ENCODE measurements around the gene HDAC9.
"Not testable (repeated sequence)": the region's sequence is repeated elsewhere in the genome, so short reads cannot be mapped to it uniquely, and the experiment has no call there.

The HDAC9 gene

GRCh38 chr7:18736012-18736411 is 240.5 kb downstream of the HDAC9 start:
- not testable (repeated sequence) for DNase-seq

- no peak for DNase-seq
Observed at GRCh38 chr7:18740579-18740988, 245.0 kb downstream of the HDAC9 start.

- no peak for DNase-seq
Observed at GRCh38 chr7:18753972-18754610, 258.5 kb downstream of the HDAC9 start.

- no peak for DNase-seq
Observed at GRCh38 chr7:18754766-18755165, 259.2 kb downstream of the HDAC9 start.

DNA sequence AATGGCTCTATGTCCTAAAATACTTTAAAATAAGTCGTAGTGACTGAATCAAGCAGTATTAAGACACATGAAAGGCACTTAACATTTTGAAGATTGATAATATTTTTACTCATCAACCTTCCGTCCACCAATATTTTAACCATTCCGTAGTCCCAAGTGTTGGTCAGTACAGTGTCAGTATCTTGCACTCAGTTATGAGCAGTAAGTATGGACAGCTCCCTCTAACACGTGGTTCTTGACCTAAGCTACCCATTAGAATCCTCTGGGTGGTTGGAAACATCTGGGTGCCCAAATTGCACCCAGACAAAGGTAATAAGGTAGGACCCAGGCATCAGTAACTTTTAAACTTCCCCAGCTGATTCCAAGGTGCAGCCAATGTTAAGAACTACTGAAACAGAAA is 260.2 kb downstream of the HDAC9 start:
- DNase-seq, result no peak

GRCh38 chr7:18756378-18757050 is 261.0 kb downstream of the HDAC9 start:
- DNase-seq, result no peak

DNA sequence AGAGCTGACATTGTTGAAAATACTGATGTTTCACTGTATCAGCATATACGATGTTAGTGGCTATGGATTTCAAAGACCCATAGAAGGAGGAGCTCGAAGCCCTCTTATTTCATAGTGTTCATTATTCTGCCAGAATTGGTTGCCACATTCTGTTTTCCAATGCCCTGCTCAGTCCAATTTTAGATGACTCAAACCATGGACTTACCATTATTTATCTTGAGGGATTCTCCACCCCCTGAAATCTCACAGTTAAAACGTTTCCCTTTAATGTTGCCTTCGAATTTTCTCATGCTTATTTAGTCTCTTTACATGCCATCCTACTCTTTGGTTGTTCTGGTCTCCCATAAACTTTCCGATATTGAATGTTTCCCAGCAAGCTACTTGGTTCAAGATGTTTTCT is 264.5 kb downstream of the HDAC9 start:
- no peak for DNase-seq

GRCh38 chr7:18760631-18761445 is 265.3 kb downstream of the HDAC9 start:
- DNase-seq, result no peak

DNA sequence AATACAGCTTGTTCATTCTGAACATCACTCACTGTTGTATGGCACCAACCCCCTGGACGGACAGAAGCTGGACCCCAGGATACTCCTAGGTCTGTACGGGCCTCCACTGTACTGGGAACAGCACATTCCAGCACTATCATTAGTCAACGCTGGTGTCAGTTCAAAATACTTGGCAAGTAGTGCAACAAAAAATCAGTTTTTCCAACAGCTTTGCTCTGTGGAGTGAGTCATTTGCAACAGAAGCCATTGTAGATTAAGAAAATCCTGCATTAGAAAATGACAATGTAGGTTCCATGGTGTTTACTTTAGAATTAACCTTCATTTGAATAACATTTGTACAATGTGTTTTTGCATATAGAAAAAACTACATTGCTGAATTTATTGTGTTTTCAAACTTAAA is 266.6 kb downstream of the HDAC9 start:
- DNase-seq, result no peak

DNA sequence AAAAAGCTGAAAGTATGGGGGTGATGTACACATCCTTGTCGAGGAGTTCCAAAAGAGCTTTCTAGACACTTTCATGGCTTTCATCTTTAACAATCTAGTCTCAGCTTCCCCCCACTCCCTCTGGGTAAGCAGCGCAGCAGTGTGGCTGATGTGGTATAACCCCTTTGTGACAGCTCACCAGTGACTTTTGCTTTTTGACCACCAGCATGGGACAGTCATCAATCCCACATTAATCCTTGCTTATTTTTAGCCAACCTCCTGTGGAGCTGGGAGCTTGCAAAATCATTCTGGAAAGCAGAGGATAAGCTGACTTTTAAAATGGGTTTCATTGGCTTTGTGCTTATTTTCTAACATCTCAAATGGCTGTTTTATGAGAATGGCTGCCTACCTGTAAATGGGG is 272.7 kb downstream of the HDAC9 start:
- no peak for DNase-seq

DNA sequence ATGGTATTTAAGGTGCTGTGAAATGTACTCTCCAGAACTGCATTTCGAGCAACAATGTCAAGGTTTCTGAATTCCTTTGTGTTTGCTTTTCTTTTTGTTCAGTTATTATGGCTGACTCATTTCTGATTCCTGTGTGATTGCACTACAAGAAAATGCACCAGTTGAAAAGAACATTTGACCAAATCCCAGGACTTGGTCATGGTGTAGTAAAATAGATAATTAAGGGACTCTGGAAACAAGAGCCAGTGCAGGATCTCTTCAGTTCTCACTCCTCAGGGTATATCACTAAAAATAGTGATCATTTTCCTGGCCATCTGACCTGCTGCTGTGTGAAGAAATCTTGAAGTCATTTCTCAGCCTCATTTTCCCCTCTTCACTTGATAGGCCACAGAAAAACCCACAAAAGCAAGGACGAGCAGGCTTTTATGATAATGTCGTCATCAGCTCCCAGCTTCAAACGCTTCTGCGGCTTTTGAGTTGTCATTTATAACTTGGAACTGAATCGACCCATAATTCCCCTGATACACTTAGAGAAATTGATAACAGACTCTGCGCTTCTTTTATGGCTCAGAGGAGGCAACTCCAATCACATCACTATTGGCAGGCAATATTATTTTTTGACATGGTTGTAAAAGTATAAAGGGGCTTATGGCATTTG is 274.7 kb downstream of the HDAC9 start:
- DNase-seq, result no peak

DNA sequence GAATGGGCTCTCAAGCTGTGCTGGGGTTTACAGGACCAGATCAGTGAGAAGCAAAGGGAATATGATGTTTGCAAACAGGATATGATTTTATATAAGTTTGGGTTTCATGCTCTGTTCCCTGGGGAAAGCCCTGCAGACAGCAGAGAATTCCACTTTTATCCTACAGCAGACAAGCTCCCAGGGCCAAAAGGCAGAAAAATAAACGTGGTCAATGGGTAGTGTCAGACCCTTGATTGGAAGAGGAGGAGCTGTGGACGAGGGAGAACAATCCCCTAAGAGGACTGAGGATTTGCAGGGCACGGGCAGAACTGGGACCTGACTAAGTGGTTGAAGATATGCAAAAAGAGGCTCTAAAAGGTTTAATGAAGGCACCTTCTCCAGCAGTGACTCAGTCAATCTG is 275.3 kb downstream of the HDAC9 start:
- DNase-seq, result no peak

GRCh38 chr7:18771834-18772566 is 276.5 kb downstream of the HDAC9 start:
- DNase-seq, result no peak

- no peak for DNase-seq
Observed at GRCh38 chr7:18772567-18772965, 277.0 kb downstream of the HDAC9 start.

GRCh38 chr7:18777314-18777713 is 281.8 kb downstream of the HDAC9 start:
- no peak for DNase-seq

GRCh38 chr7:18778594-18778993 is 283.0 kb downstream of the HDAC9 start:
- no peak for DNase-seq

GRCh38 chr7:18780266-18780665 is 284.7 kb downstream of the HDAC9 start:
- DNase-seq, result no peak

DNA sequence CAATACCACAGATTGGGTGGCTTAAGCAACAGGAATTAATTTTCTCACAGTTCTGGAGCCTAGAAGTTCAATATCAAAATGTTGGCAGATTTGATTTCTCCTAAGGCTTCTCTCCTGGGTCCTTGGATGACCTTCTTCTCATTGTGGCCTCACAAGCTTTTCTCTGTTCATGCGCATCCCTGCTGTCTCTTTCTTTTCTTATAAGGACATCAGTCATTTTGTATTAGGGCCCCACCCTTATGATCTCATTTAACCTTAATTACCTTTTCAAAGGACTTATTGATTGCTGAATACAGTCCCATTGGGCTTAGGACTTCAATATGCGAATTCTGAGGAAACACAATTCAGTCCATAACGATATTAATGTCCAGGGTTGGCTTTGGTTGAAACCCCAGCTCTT is 285.4 kb downstream of the HDAC9 start:
- no peak for DNase-seq

DNA sequence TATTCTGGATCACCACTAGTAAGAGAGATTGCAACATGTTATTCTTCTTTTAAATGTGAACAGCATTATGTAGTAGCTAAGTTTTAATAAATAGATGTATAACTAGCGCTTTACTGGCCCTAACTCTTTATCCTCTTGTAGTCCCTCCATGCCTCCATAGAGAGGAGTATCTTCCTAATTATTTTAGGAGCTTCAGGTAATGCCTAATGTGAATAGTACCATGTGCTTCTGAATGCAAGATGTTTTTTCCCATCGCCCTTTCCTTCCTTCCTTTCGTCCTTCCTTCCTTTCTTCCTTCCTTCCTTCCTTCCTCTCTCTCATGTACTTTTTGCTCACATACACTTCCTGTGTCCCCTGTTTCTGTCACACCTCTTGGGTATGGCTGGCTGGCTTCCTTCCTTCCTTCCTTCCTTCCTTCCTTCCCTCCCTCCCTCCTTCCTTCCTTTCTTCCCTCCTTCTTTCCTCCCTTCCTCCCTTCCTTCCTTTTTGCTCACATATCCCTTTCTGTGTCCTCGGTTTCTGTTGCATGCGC is 290.7 kb downstream of the HDAC9 start:
- DNase-seq, result no peak

DNA sequence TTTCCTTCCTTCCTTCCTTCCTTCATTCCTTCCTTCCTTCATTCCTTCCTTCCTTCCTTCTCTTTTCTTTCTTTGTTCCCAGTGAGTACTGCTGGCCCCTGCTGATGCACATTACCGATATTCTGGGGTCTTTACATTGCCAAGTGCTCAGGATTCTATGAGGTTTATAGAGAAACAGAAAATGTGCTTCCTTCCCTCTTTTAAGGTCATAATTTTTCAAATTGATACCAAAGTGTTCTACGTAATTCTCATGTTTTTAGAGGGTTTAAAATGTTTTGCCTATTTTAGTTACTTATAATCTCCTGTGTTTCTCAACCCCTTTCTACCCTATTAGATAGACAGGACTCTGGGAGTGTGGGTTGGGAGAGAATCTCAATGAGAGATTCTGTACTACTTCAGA is 291.2 kb downstream of the HDAC9 start:
- DNase-seq, result no peak

DNA sequence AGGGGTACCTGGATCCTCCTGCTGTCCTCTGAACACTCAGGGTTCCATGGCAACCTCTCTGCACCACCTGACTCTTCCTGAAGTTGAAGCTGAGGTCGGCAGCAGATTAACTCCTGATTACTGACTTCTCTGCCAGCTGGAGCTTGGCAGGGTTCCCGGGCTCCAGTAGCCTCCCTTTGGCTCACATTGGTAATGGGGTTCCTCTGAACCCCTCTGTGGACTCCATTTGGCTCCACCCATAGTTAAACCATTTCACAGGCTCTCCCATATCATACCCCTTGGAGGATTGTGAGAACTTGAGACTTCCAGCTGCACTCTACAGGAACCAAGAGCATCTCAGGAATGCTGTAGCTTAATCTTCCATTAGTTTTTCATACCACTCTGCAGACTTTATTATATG is 292.5 kb downstream of the HDAC9 start:
- DNase-seq, result no peak

DNA sequence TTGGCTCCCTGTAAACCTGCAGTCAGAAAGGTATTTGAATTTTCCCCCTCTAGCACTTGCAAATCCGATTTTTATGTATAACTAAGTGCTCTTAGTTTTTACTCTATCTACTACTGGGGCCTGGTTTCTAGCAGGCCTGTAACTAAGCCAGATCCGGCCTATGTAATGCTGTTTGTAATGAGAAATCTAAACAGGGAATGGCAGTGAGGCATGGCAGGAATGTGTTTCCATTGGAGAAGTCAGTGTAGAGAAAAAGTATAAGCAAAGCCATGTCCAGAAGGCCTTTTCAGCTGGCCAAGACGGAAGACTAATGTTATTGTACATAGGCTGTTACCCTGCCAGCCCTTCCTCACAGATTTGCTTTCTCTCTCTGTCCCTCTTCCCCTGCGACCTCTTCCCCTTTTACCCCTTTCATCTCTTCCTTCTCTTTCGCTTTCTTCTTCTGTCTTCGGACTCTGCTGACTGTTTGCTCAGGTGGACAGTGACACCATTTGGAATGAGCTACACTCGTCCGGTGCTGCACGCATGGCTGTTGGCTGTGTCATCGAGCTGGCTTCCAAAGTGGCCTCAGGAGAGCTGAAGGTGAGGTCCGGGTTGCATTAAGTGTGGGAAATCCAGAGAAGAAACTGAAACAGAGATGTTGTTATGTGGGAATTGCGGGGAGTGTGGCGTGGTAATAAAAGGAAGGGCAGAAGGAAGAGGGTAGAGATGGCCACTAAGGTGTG is 297.5 kb downstream of the HDAC9 start:
- no peak for DNase-seq

Measured in suppressor macrophage (primary cell).